ENCODE data around the gene ADAMTS13.

The ADAMTS13 gene

GRCh38 chr9:133484671-133485437 lies 62.7 kb downstream of the ADAMTS13 start:
- DNase-seq (ENCODE audit: low read depth) = no peak
- TF ChIP-seq CTCF (conservative IDR thresholded peaks at IDR 0.05; ENCODE audit: low read length) = no peak
- no peak overlapping the region for H3K4me3 ChIP-seq (ENCODE audit: low read length)

GRCh38 chr9:133485531-133486260 lies 63.5 kb downstream of the ADAMTS13 start:
- no peak for DNase-seq (ENCODE audit: low read depth)
- H3K4me3 ChIP-seq (ENCODE audit: low read length) = no peak overlapping the region
- no peak for TF ChIP-seq CTCF (conservative IDR thresholded peaks at IDR 0.05; ENCODE audit: low read length)

DNA sequence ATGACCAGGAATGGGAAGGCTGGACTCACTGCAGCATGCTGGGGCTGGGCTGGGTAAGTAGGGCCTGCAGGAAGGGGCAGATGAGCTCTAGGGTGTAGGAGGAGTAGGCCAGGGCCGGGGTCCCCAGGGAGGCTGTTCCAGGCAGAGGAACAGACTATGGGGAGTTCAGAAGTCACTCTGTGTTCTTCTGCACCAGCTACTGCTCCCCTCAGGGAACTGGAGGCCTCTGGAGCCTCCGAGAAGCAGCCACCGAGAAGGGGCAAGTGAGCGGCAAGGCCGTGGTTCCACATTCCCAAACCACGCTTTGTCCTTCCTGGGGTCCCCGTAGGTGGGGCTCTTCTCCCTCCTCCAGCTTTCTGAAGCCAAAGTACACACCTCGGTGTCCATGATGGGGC lies 65.2 kb downstream of the ADAMTS13 start:
- no peak for DNase-seq (ENCODE audit: low read depth)
- H3K4me3 ChIP-seq (ENCODE audit: low read length) = no peak overlapping the region
- TF ChIP-seq CTCF (conservative IDR thresholded peaks at IDR 0.05; ENCODE audit: low read length) = no peak

DNA sequence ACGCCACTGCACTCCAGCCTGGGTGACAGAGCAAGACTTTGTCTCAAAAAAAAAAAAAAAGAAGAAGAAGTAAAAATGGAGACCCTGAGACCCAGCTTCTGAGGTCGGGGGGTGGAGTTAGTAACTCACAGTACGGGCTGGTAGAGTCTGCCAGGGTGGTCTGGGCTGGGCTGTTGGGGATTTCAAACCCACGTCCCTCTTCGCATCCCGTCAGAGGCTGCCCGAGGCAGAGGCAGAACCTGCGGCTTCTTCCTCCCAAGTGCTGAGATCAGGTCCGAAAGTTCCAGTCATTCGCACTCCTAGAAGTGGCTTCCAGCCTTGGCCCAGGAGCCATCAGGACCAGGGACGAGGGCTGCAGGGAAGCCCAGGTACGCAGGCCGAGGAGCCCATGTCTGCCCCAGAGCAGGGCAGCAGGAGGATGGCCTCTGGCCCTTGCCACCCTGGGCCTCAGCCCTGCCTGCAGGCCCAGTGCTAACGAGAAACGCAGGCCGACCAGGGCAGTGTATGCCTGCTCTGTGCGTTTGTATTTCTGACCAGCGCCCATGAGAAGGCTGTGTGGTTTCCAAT lies 66.6 kb downstream of the ADAMTS13 start:
- TF ChIP-seq CTCF (conservative IDR thresholded peaks at IDR 0.05; ENCODE audit: low read length) = no peak
- no peak for DNase-seq (ENCODE audit: low read depth)
- no peak overlapping the region for H3K4me3 ChIP-seq (ENCODE audit: low read length)

DNA sequence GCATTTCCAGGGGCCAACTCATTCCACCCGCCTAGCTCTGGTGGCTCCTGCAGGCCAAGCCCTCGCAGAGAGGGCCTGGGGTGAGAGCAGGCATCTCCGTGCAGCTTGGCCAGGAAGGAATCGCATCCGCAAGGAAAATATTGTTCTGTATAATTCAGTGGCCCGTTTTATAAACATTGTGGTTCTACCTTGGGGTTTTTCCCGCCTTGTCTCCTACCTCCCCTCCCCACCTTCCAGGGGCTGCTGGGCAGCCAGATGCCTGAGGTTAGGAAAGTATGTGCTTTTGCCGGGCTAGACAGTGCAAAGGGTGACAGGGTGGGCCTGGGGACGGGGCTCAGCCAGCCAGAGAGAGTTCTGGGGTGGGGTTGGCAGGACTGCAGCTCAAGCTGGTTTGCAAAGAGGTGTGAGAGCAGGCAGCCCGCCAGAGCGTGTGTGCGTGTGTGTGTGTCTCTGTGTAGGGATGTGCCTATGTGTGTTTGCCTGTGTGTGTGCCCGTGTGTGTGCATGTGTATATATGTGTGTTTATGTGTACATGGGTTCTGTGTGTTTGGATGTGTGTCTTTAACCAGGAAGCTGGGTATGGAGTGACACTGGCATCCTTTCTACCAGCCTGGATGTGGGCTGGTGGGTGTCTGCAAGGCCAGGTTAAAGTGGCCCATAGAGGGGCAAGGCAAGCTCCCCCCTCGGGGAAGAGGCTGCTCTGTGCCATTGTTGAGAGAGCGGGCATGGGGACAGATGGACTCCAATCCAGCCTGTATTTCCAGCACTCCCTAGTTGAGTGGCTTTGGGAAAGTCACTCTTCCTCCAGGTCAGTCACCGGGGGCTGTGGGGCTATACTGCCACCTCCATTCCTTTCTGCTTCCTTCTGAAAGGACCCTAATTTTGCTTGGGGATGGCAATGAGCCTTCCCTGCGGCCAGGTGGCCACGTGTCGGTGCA lies 67.4 kb downstream of the ADAMTS13 start:
- DNase-seq (ENCODE audit: low read depth) = no peak
- TF ChIP-seq CTCF (conservative IDR thresholded peaks at IDR 0.05; ENCODE audit: low read length) = no peak
- H3K4me3 ChIP-seq (ENCODE audit: low read length) = no peak overlapping the region

- no peak overlapping the region for H3K4me3 ChIP-seq (ENCODE audit: low read length)
- DNase-seq (ENCODE audit: low read depth) = no peak
- no peak for TF ChIP-seq CTCF (conservative IDR thresholded peaks at IDR 0.05; ENCODE audit: low read length)
Measured at GRCh38 chr9:133490201-133490681, 68.1 kb downstream of the ADAMTS13 start.

All from AG10803 (cell line).